ENCODE data around the gene PDE4A.

GRCh38 chr19:10439588-10439987 lies 19.2 kb downstream of the PDE4A start:
- TF ChIP-seq, protein P1, sequence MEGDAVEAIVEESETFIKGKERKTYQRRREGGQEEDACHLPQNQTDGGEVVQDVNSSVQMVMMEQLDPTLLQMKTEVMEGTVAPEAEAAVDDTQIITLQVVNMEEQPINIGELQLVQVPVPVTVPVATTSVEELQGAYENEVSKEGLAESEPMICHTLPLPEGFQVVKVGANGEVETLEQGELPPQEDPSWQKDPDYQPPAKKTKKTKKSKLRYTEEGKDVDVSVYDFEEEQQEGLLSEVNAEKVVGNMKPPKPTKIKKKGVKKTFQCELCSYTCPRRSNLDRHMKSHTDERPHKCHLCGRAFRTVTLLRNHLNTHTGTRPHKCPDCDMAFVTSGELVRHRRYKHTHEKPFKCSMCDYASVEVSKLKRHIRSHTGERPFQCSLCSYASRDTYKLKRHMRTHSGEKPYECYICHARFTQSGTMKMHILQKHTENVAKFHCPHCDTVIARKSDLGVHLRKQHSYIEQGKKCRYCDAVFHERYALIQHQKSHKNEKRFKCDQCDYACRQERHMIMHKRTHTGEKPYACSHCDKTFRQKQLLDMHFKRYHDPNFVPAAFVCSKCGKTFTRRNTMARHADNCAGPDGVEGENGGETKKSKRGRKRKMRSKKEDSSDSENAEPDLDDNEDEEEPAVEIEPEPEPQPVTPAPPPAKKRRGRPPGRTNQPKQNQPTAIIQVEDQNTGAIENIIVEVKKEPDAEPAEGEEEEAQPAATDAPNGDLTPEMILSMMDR (IDR thresholded peaks at IDR 0.05) = no peak
- TF ChIP-seq POLR2A (IDR thresholded peaks at IDR 0.05) = no peak
